Neural cell (in vitro differentiated cells): ENCODE data around the gene HAO2. TPM values are rescaled to one million over a fixed set of nuclear protein-coding genes. Genes with fewer than 3 reads are reported as not detected.

ENCODE experiments used
- H2AFZ ChIP-seq: fragments of 200-600, 300-800 bp; sonication (generic), shearing (Covaris generic); 2 replicates; pipeline ENCODE4 v1.6.0; 2014; ENCODE audit warnings: low read depth, mild to moderate bottlenecking, antibody characterized with exemption, low read length, moderate library complexity
- H3F3A ChIP-seq: fragments of 200-600 bp; shearing (Covaris generic); 2 replicates; pipeline ENCODE4 v1.6.1; 2016; ENCODE audit warnings: mild to moderate bottlenecking, moderate library complexity, mixed read lengths, antibody characterized with exemption, low read length; ENCODE audit not compliant: insufficient read depth, poor library complexity, severe bottlenecking
- H3K27ac ChIP-seq: fragments of 200-600, 300-800 bp; sonication (generic), shearing (Covaris generic); 2 replicates; pipeline ENCODE4 v1.5.1; 2014; ENCODE audit warnings: mild to moderate bottlenecking, low read length, moderate library complexity
- H3K27me3 ChIP-seq: fragments of 300-800, 200-600 bp; sonication (generic), shearing (Covaris generic); 2 replicates; pipeline ENCODE4 v1.6.0; 2014; ENCODE audit warnings: mild to moderate bottlenecking, low read depth, low read length, moderate library complexity; ENCODE audit not compliant: insufficient read depth
- H3K36me3 ChIP-seq: fragments of 300-800, 200-600 bp; sonication (generic), shearing (Covaris generic); 2 replicates; pipeline ENCODE4 v1.5.1; 2014; ENCODE audit warnings: mild to moderate bottlenecking, antibody characterized with exemption, low read length, moderate library complexity; ENCODE audit not compliant: insufficient read depth
- H3K4me2 ChIP-seq: fragments of 300-800, 200-600 bp; sonication (generic), shearing (Covaris generic); 2 replicates; pipeline ENCODE4 v1.6.0; 2014; ENCODE audit warnings: mild to moderate bottlenecking, low read length
- H3K4me3 ChIP-seq: fragments of 300-800, 200-600 bp; sonication (generic), shearing (Covaris generic); 2 replicates; pipeline ENCODE4 v1.5.1; 2014; ENCODE audit warnings: mild to moderate bottlenecking, low read length, moderate library complexity
- H3K79me2 ChIP-seq: fragments of 200-600 bp; shearing (Covaris generic); replicated peaks from 2 replicates; pipeline ENCODE4 v1.6.0; 2014; ENCODE audit warnings: mild to moderate bottlenecking, low read length, moderate library complexity; ENCODE audit not compliant: insufficient read depth
- H3K9ac ChIP-seq: fragments of 300-800, 200-600 bp; sonication (generic), shearing (Covaris generic); 2 replicates; pipeline ENCODE4 v1.6.1; 2016; ENCODE audit warnings: mild to moderate bottlenecking, low read length, mixed read lengths
- H3K9me2 ChIP-seq: fragments of 200-600 bp; shearing (Covaris generic); 2 replicates; pipeline ENCODE4 v1.6.1; 2016; ENCODE audit warnings: mild to moderate bottlenecking, low read length, mixed read lengths; ENCODE audit not compliant: insufficient read depth
- H3K9me3 ChIP-seq: fragments of 200-600, 300-800 bp; sonication (generic), shearing (Covaris generic); 2 replicates; pipeline ENCODE4 v1.6.1; 2016; ENCODE audit warnings: mild to moderate bottlenecking, mixed run types, low read length, moderate library complexity, mixed read lengths
- H4K20me1 ChIP-seq: fragments of 200-600 bp; shearing (Covaris generic); 2 replicates; pipeline ENCODE4 v1.6.1; 2016; ENCODE audit warnings: mild to moderate bottlenecking, mixed run types; ENCODE audit not compliant: insufficient read depth
- EP300 ChIP-seq: fragments of 450-650 bp; conservative IDR thresholded peaks from 2 replicates; pipeline ENCODE4 v1.6.1; 2014; ENCODE audit warnings: antibody characterized with exemption, mild to moderate bottlenecking, moderate library complexity; ENCODE audit not compliant: poor library complexity, severe bottlenecking
- EZH2 ChIP-seq: fragments of 200-600, 300-800 bp; shearing (Covaris generic), sonication (generic); IDR thresholded peaks from 2 replicates; pipeline ENCODE4 v1.6.1; 2014; ENCODE audit warnings: antibody characterized with exemption, low read length, borderline replicate concordance, mild to moderate bottlenecking; ENCODE audit not compliant: insufficient read depth, poor library complexity, severe bottlenecking
- MXI1 ChIP-seq: fragments of 450-650 bp; conservative IDR thresholded peaks from 2 replicates; pipeline ENCODE4 v1.6.1; 2014; ENCODE audit warnings: antibody characterized with exemption, mild to moderate bottlenecking; ENCODE audit not compliant: poor library complexity, severe bottlenecking
- POLR2AphosphoS5 ChIP-seq: IDR thresholded peaks from 2 replicates; pipeline ENCODE4 v1.6.1; 2012
- RAD21 ChIP-seq: fragments of 450-650 bp; conservative IDR thresholded peaks from 2 replicates; pipeline ENCODE4 v1.6.1; 2014; ENCODE audit warnings: antibody characterized with exemption, mild to moderate bottlenecking, moderate library complexity
- SMC3 ChIP-seq: fragments of 450-650 bp; conservative IDR thresholded peaks from 2 replicates; pipeline ENCODE4 v1.6.1; 2014; ENCODE audit warnings: antibody characterized with exemption, mild to moderate bottlenecking, moderate library complexity; ENCODE audit not compliant: poor library complexity
- TAF1 ChIP-seq: IDR thresholded peaks from 2 replicates; pipeline ENCODE4 v1.6.1; 2012; ENCODE audit warnings: low read depth
- polyA plus RNA-seq: library from polyadenylated mRNA; depleted of rRNA; stranded (reverse); fragments of >200 nt; gene quantifications from 2 replicates; pipeline ENCODE4 v1.2.3, GENCODE V29; 2014
- TF ChIP-seq, protein P1 (sequence below): fragments of 450-650 bp; IDR thresholded peaks from 2 replicates; pipeline ENCODE4 v1.5.1; 2014; ENCODE audit warnings: antibody characterized with exemption, mild to moderate bottlenecking, moderate library complexity; ENCODE audit not compliant: poor library complexity, severe bottlenecking
- TF ChIP-seq, protein P2 (sequence below): IDR thresholded peaks from 2 replicates; pipeline ENCODE4 v1.6.1; 2012; ENCODE audit warnings: borderline replicate concordance

Gene HAO2
- polyA plus RNA-seq, 1 donor from 2014 or later: not detected

DNA sequence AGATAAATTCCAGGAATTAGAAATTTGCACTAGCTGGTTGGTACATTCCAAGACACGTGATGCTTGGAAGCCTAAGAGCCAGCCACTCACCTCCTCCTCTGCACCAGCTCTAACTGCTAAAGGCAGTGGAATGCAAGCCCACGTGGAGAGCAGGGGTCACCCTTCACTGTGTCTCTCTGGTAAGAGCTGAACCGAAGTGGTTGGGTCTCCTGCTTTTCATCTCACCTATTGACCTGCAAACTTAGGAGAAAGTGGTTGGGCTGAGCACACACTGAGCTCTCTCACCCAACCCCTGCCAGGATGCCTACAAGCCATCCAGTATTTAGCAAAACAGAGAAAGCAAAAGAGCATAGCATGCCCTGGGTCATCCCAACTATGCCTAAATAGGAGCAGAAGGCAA is 19.3 kb downstream of the HAO2 start:
- Histone ChIP-seq H3K27me3 (no peaks in the 10 kb centered on the region), H4K20me1 (no peaks in the 10 kb centered on the region), H3F3A (no peaks in the 10 kb centered on the region), H3K4me2 (no peak overlapping the region), H3K36me3 (no peaks in the 10 kb centered on the region), H2AFZ (no peak overlapping the region), H3K79me2 (no peaks in the 10 kb centered on the region), H3K4me3 (no peak overlapping the region), H3K9me2 (no peaks in the 10 kb centered on the region), H3K9me3 (no peaks in the 10 kb centered on the region), H3K9ac (no peak overlapping the region), H3K27ac (no peak overlapping the region)
- TF ChIP-seq POLR2AphosphoS5: no peak
- no peak for TF ChIP-seq SMC3
- no peak for TF ChIP-seq MXI1
- TF ChIP-seq, protein P1, sequence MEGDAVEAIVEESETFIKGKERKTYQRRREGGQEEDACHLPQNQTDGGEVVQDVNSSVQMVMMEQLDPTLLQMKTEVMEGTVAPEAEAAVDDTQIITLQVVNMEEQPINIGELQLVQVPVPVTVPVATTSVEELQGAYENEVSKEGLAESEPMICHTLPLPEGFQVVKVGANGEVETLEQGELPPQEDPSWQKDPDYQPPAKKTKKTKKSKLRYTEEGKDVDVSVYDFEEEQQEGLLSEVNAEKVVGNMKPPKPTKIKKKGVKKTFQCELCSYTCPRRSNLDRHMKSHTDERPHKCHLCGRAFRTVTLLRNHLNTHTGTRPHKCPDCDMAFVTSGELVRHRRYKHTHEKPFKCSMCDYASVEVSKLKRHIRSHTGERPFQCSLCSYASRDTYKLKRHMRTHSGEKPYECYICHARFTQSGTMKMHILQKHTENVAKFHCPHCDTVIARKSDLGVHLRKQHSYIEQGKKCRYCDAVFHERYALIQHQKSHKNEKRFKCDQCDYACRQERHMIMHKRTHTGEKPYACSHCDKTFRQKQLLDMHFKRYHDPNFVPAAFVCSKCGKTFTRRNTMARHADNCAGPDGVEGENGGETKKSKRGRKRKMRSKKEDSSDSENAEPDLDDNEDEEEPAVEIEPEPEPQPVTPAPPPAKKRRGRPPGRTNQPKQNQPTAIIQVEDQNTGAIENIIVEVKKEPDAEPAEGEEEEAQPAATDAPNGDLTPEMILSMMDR: no peak
- TF ChIP-seq EP300: no peak
- TF ChIP-seq, protein P2, sequence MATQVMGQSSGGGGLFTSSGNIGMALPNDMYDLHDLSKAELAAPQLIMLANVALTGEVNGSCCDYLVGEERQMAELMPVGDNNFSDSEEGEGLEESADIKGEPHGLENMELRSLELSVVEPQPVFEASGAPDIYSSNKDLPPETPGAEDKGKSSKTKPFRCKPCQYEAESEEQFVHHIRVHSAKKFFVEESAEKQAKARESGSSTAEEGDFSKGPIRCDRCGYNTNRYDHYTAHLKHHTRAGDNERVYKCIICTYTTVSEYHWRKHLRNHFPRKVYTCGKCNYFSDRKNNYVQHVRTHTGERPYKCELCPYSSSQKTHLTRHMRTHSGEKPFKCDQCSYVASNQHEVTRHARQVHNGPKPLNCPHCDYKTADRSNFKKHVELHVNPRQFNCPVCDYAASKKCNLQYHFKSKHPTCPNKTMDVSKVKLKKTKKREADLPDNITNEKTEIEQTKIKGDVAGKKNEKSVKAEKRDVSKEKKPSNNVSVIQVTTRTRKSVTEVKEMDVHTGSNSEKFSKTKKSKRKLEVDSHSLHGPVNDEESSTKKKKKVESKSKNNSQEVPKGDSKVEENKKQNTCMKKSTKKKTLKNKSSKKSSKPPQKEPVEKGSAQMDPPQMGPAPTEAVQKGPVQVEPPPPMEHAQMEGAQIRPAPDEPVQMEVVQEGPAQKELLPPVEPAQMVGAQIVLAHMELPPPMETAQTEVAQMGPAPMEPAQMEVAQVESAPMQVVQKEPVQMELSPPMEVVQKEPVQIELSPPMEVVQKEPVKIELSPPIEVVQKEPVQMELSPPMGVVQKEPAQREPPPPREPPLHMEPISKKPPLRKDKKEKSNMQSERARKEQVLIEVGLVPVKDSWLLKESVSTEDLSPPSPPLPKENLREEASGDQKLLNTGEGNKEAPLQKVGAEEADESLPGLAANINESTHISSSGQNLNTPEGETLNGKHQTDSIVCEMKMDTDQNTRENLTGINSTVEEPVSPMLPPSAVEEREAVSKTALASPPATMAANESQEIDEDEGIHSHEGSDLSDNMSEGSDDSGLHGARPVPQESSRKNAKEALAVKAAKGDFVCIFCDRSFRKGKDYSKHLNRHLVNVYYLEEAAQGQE: no peak

GRCh38 chr1:119388450-119388849 is 19.9 kb downstream of the HAO2 start:
- TF ChIP-seq TAF1 (no peak), EP300 (no peak), RAD21 (no peak), POLR2AphosphoS5 (no peak), MXI1 (no peak), EZH2 (no peak), SMC3 (no peak)
- TF ChIP-seq, protein P2: no peak
- TF ChIP-seq, protein P1: no peak
- no peak overlapping the region for H3K4me2 ChIP-seq
- no peaks in the 10 kb centered on the region for H3K36me3 ChIP-seq
- no peaks in the 10 kb centered on the region for H3K27me3 ChIP-seq
- H3K4me3 ChIP-seq: no peak overlapping the region
- no peak overlapping the region for H3K9ac ChIP-seq
- no peaks in the 10 kb centered on the region for H3K9me3 ChIP-seq
- H3K9me2 ChIP-seq: no peaks in the 10 kb centered on the region
- H2AFZ ChIP-seq: no peak overlapping the region
- H3K27ac ChIP-seq: no peak overlapping the region
- no peaks in the 10 kb centered on the region for H4K20me1 ChIP-seq
- H3K79me2 ChIP-seq: no peaks in the 10 kb centered on the region
- H3F3A ChIP-seq: no peaks in the 10 kb centered on the region
